H9 (cell line): Measurements from ENCODE around the gene PRKCA. TPM values are rescaled to one million over a fixed set of nuclear protein-coding genes. Genes with fewer than 3 reads are reported as not detected.

Experiments
- DNase-seq: peaks from one replicate; pipeline ENCODE4 v3.0.0-alpha.2; 2017
- H2AFZ ChIP-seq: one replicate; pipeline ENCODE4 v1.6.1; 2013; ENCODE audit warnings: mild to moderate bottlenecking, low read length, control low read depth, moderate library complexity
- H2AK5ac ChIP-seq: 2 replicates; pipeline ENCODE4 v1.6.1; 2013; ENCODE audit warnings: low read length, control low read depth, mixed read lengths; ENCODE audit not compliant: insufficient read length
- H2BK120ac ChIP-seq: one replicate; pipeline ENCODE4 v1.6.1; 2013; ENCODE audit warnings: low read depth, mild to moderate bottlenecking, low read length, control low read depth, inconsistent platforms; ENCODE audit not compliant: poor library complexity, severe bottlenecking
- H2BK12ac ChIP-seq: 2 replicates; pipeline ENCODE4 v1.6.1; 2013; ENCODE audit warnings: low read length, control low read depth, mixed read lengths, low read depth; ENCODE audit not compliant: insufficient read length
- H2BK15ac ChIP-seq: 2 replicates; pipeline ENCODE4 v1.6.1; 2013; ENCODE audit warnings: low read depth, low read length, control low read depth
- H2BK20ac ChIP-seq: one replicate; pipeline ENCODE4 v1.6.1; 2013; ENCODE audit warnings: low read depth, mild to moderate bottlenecking, low read length, control low read depth, inconsistent platforms; ENCODE audit not compliant: poor library complexity, severe bottlenecking
- H2BK5ac ChIP-seq: 2 replicates; pipeline ENCODE4 v1.6.1; 2013; ENCODE audit warnings: low read length, control low read depth, mixed read lengths; ENCODE audit not compliant: insufficient read length
- H3K14ac ChIP-seq: 2 replicates; pipeline ENCODE4 v1.6.1; 2013; ENCODE audit warnings: low read length, control low read depth; ENCODE audit not compliant: insufficient read depth
- H3K18ac ChIP-seq: 2 replicates; pipeline ENCODE4 v1.6.1; 2013; ENCODE audit warnings: low read depth, mild to moderate bottlenecking, mixed read lengths, low read length, control low read depth; ENCODE audit not compliant: insufficient read length
- H3K23ac ChIP-seq: 2 replicates; pipeline ENCODE4 v1.6.1; 2013; ENCODE audit warnings: low read length, control low read depth, mixed read lengths, low read depth; ENCODE audit not compliant: insufficient read length
- H3K23me2 ChIP-seq: 2 replicates; pipeline ENCODE4 v1.6.1; 2013; ENCODE audit warnings: low read depth, mild to moderate bottlenecking, mixed read lengths, low read length, control low read depth; ENCODE audit not compliant: insufficient read length, poor library complexity, severe bottlenecking
- H3K27ac ChIP-seq: 2 replicates; pipeline ENCODE4 v1.5.1; 2013; ENCODE audit warnings: low read length, control low read depth, mixed read lengths, low read depth; ENCODE audit not compliant: insufficient read length
- H3K27me3 ChIP-seq: 2 replicates; pipeline ENCODE4 v1.6.1; 2013; ENCODE audit warnings: low read length, control low read depth, inconsistent platforms; ENCODE audit not compliant: insufficient read depth
- H3K4ac ChIP-seq: 2 replicates; pipeline ENCODE4 v1.6.1; 2013; ENCODE audit warnings: low read depth, mild to moderate bottlenecking, control low read depth, inconsistent platforms, low read length, moderate library complexity
- H3K4me1 ChIP-seq: 2 replicates; pipeline ENCODE4 v1.6.1; 2013; ENCODE audit warnings: low read length, control low read depth, inconsistent platforms; ENCODE audit not compliant: insufficient read depth
- H3K4me2 ChIP-seq: 2 replicates; pipeline ENCODE4 v1.6.1; 2013; ENCODE audit warnings: low read length, control low read depth, mixed read lengths; ENCODE audit not compliant: insufficient read length, insufficient read depth
- H3K56ac ChIP-seq: 2 replicates; pipeline ENCODE4 v1.6.1; 2013; ENCODE audit warnings: low read depth, mild to moderate bottlenecking, mixed read lengths, low read length, control low read depth; ENCODE audit not compliant: insufficient read length
- H3K79me1 ChIP-seq: 2 replicates; pipeline ENCODE4 v1.6.1; 2013; ENCODE audit warnings: low read depth, mild to moderate bottlenecking, moderate library complexity, low read length, control low read depth, inconsistent platforms; ENCODE audit not compliant: insufficient read depth, poor library complexity, severe bottlenecking
- H3K79me2 ChIP-seq: 2 replicates; pipeline ENCODE4 v1.6.1; 2013; ENCODE audit warnings: low read length, control low read depth, inconsistent platforms; ENCODE audit not compliant: insufficient read depth
- H3K9ac ChIP-seq: 2 replicates; pipeline ENCODE4 v1.6.1; 2013; ENCODE audit warnings: low read length, control low read depth, mixed read lengths; ENCODE audit not compliant: insufficient read length; ENCODE audit errors: extremely low read depth
- H3K9me3 ChIP-seq: one replicate; pipeline ENCODE4 v1.6.1; 2013; ENCODE audit warnings: low read depth, low read length, inconsistent platforms; ENCODE audit not compliant: control insufficient read depth
- H3T11ph ChIP-seq: one replicate; pipeline ENCODE4 v1.6.1; 2013; ENCODE audit warnings: mild to moderate bottlenecking, low read length, control low read depth, inconsistent platforms
- H4K20me1 ChIP-seq: one replicate; pipeline ENCODE4 v1.6.1; 2013; ENCODE audit not compliant: control insufficient read depth, insufficient read length, insufficient read depth
- H4K5ac ChIP-seq: 2 replicates; pipeline ENCODE4 v1.6.1; 2013; ENCODE audit warnings: low read depth, mild to moderate bottlenecking, mixed read lengths, low read length, control low read depth; ENCODE audit not compliant: insufficient read length
- H4K8ac ChIP-seq: replicated peaks from 2 replicates; pipeline ENCODE4 v1.6.1; 2013; ENCODE audit warnings: low read length, control low read depth, mixed read lengths, low read depth; ENCODE audit not compliant: insufficient read length
- H4K91ac ChIP-seq: 2 replicates; pipeline ENCODE4 v1.6.1; 2013; ENCODE audit warnings: low read depth, mild to moderate bottlenecking, moderate library complexity, mixed read lengths, low read length, control low read depth; ENCODE audit not compliant: insufficient read length
- H3K27ac Mint-ChIP-seq, 3 experiments: 2 replicates in 2 of 3; 3 replicates in 1 of 3; pipeline ENCODE4 v1.8.0; 2020 to 2021; ENCODE audit warnings: mixed read lengths in 3 of 3, mild to moderate bottlenecking in 1 of 3, moderate library complexity in 1 of 3
- H3K27me3 Mint-ChIP-seq: 2 replicates; pipeline ENCODE4 v1.8.0; 2021; ENCODE audit warnings: low read depth, mild to moderate bottlenecking, moderate library complexity, mixed read lengths
- H3K36me3 Mint-ChIP-seq, 3 experiments: 2 replicates in 2 of 3; 3 replicates in 1 of 3; pipeline ENCODE4 v1.8.0; 2020 to 2021; ENCODE audit warnings: low read depth in 3 of 3, mixed read lengths in 3 of 3; ENCODE audit not compliant: insufficient read depth in 1 of 3
- H3K4me1 Mint-ChIP-seq, 2 experiments: 2 replicates each; pipeline ENCODE4 v1.8.0; 2020; ENCODE audit warnings: mixed read lengths in 2 of 2
- H3K4me3 Mint-ChIP-seq, 2 experiments: 2 replicates in 1 of 2; 3 replicates in 1 of 2; pipeline ENCODE4 v1.8.0; 2020 to 2021; ENCODE audit warnings: mild to moderate bottlenecking in 2 of 2, mixed read lengths in 2 of 2, moderate library complexity in 1 of 2
- H3K9me3 Mint-ChIP-seq, 2 experiments: 2 replicates in 1 of 2; 3 replicates in 1 of 2; pipeline ENCODE4 v1.8.0; 2020; ENCODE audit warnings: mild to moderate bottlenecking in 2 of 2, mixed read lengths in 2 of 2, moderate library complexity in 1 of 2
- CTCF ChIP-seq: fragments of 200-600 bp; sonication (generic); conservative IDR thresholded peaks from 3 replicates; pipeline ENCODE4 v1.8.0; 2021; ENCODE audit warnings: antibody characterized with exemption, mild to moderate bottlenecking
- WGBS: extraction: QIAGEN DNeasy Blood & Tissue Kit; methylation state at CpG from one replicate; pipeline ENCODE4 v1.1.7; 2013; ENCODE audit warnings: missing lambda C conversion rate, low lambda C conversion rate, mixed read lengths; ENCODE audit not compliant: insufficient read length; ENCODE audit errors: extremely low coverage; 5-methylcytosine and 5-hydroxymethylcytosine counted together
- total RNA-seq: library from RNA; stranded (reverse); gene quantifications from 2 replicates; pipeline ENCODE4 v1.2.1, GENCODE V29; 2021

The PRKCA gene
- total RNA-seq, 1 experiment from 2014 or later, result 10.5 TPM

GRCh38 chr17:66746736-66747135 lies 444.3 kb downstream of the PRKCA start:
- Histone ChIP-seq H3T11ph (no peak overlapping the region), H3K56ac (no peak overlapping the region), H4K20me1 (no peaks in the 10 kb centered on the region), H4K5ac (no peak overlapping the region), H2BK15ac (no peak overlapping the region), H2BK12ac (no peak overlapping the region), H3K4ac (no peak overlapping the region), H3K23ac (no peak overlapping the region), H3K4me2 (no peak overlapping the region), H2BK120ac (no peak overlapping the region), H3K27ac (no peak overlapping the region), H2AK5ac (no peak overlapping the region), H3K23me2 (no peaks in the 10 kb centered on the region), H3K4me1 (peaks cover 7% of the 10 kb centered on the region; the same call in 1 of the 2 replicates), H3K9me3 (no peaks in the 10 kb centered on the region), H2BK5ac (no peak overlapping the region), H2AFZ (no peak overlapping the region), H4K8ac (no peak overlapping the region), H3K14ac (no peak overlapping the region), H3K27me3 (no peaks in the 10 kb centered on the region), H3K18ac (no peak overlapping the region), H4K91ac (no peak overlapping the region), H3K79me1 (no peaks in the 10 kb centered on the region), H3K79me2 (no peaks in the 10 kb centered on the region), H2BK20ac (no peak overlapping the region), H3K9ac (no peak overlapping the region)
- no CpG with 5 or more reads among the region's 5 CpGs for WGBS
- no peak for TF ChIP-seq CTCF
- Mint-ChIP-seq H3K9me3 (no peaks in the 10 kb centered on the region), H3K4me1 (peaks cover 9 to 10% of the 10 kb centered on the region in 2 experiments), H3K27me3 (no peaks in the 10 kb centered on the region), H3K27ac (no peak overlapping the region; a peak in 1 of 7 replicates), H3K36me3 (no peaks in the 10 kb centered on the region; a peak in 2 of 7 replicates), H3K4me3 (no peak overlapping the region)
- no peak for DNase-seq
